ENCODE data around the gene TINAGL1. TPM values are rescaled to one million over a fixed set of nuclear protein-coding genes. Genes with fewer than 3 reads are reported as not detected.

TINAGL1 gene
- total RNA-seq, 1 experiment from 2014 or later = 2.5 TPM

DNA sequence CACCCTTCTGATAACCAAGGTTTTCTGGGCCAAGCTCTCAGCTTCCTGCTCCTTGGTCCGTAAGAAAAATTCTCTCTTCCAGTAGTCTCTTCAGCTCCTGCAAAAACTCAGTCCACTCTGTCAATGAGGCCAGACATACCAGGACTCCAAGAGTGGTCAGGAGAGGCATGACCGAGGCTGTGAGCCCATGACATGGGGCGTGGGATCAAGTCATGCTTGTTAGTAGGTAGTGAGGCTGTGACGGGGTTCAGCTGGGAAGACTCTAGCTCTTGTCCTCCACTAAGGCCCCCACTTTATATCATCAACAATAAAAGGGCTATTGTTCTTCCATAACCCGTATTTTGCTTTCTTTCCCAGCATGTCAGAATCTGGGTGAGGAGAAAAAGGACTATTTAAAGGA, 31.0 kb downstream of the TINAGL1 start:
- TF ChIP-seq, protein P1, sequence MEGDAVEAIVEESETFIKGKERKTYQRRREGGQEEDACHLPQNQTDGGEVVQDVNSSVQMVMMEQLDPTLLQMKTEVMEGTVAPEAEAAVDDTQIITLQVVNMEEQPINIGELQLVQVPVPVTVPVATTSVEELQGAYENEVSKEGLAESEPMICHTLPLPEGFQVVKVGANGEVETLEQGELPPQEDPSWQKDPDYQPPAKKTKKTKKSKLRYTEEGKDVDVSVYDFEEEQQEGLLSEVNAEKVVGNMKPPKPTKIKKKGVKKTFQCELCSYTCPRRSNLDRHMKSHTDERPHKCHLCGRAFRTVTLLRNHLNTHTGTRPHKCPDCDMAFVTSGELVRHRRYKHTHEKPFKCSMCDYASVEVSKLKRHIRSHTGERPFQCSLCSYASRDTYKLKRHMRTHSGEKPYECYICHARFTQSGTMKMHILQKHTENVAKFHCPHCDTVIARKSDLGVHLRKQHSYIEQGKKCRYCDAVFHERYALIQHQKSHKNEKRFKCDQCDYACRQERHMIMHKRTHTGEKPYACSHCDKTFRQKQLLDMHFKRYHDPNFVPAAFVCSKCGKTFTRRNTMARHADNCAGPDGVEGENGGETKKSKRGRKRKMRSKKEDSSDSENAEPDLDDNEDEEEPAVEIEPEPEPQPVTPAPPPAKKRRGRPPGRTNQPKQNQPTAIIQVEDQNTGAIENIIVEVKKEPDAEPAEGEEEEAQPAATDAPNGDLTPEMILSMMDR (conservative IDR thresholded peaks at IDR 0.05) = no peak
- H2BK15ac ChIP-seq (ENCODE audit: low read depth, low read length) = no peak overlapping the region
- H3K23me2 ChIP-seq (ENCODE audit: insufficient read length, low read depth, low read length, poor library complexity, severe bottlenecking) = no peaks in the 10 kb centered on the region
- no peak overlapping the region for H3K14ac ChIP-seq (ENCODE audit: insufficient read depth, low read length)
- no peak overlapping the region for H4K91ac ChIP-seq (ENCODE audit: insufficient read length, low read depth, low read length)
- no peaks in the 10 kb centered on the region for H3K79me2 ChIP-seq (ENCODE audit: insufficient read depth, low read length)
- H3K79me1 ChIP-seq (ENCODE audit: insufficient read depth, low read depth, low read length, poor library complexity, severe bottlenecking) = no peaks in the 10 kb centered on the region
- Mint-ChIP-seq H3K4me3 (no peak overlapping the region), H3K36me3 (ENCODE audit: insufficient read depth in 1 of 3, low read depth in 3 of 3) (no peaks in the 10 kb centered on the region), H3K27me3 (ENCODE audit: low read depth) (peaks cover 2% of the 10 kb centered on the region; the same call in 1 of the 2 replicates), H3K4me1 (no peaks in the 10 kb centered on the region), H3K27ac (no peak overlapping the region; a peak in 1 of 7 replicates), H3K9me3 (no peaks in the 10 kb centered on the region)
- WGBS (ENCODE audit: extremely low coverage, insufficient read length, low lambda C conversion rate) = no CpG with 5 or more reads among the region's 5 CpGs
- no peak overlapping the region for H3K27ac ChIP-seq (ENCODE audit: insufficient read length, low read depth, low read length)
- H4K8ac ChIP-seq (replicated peaks; ENCODE audit: insufficient read length, low read depth, low read length) = no peak overlapping the region
- H3K4ac ChIP-seq (ENCODE audit: low read depth, low read length) = no peak overlapping the region
- no peak overlapping the region for H3K56ac ChIP-seq (ENCODE audit: insufficient read length, low read depth, low read length)
- no peak overlapping the region for H3T11ph ChIP-seq (ENCODE audit: low read length)
- H2BK5ac ChIP-seq (ENCODE audit: insufficient read length, low read length) = no peak overlapping the region
- H2AK5ac ChIP-seq (ENCODE audit: insufficient read length, low read length) = no peak overlapping the region
- no peak overlapping the region for H2BK120ac ChIP-seq (ENCODE audit: low read depth, low read length, poor library complexity, severe bottlenecking)
- no peaks in the 10 kb centered on the region for H3K27me3 ChIP-seq (ENCODE audit: insufficient read depth, low read length)
- H2BK20ac ChIP-seq (ENCODE audit: low read depth, low read length, poor library complexity, severe bottlenecking) = no peak overlapping the region
- no peak overlapping the region for H2AFZ ChIP-seq (ENCODE audit: low read length)
- H4K20me1 ChIP-seq (ENCODE audit: control insufficient read depth, insufficient read depth, insufficient read length) = no peaks in the 10 kb centered on the region
- no peak overlapping the region for H3K23ac ChIP-seq (ENCODE audit: insufficient read length, low read depth, low read length)
- no peaks in the 10 kb centered on the region for H3K4me1 ChIP-seq (ENCODE audit: insufficient read depth, low read length)
- H4K5ac ChIP-seq (ENCODE audit: insufficient read length, low read depth, low read length) = no peak overlapping the region
- no peak overlapping the region for H3K18ac ChIP-seq (ENCODE audit: insufficient read length, low read depth, low read length)
- H2BK12ac ChIP-seq (ENCODE audit: insufficient read length, low read depth, low read length) = no peak overlapping the region
- no peak overlapping the region for H3K9ac ChIP-seq (ENCODE audit: extremely low read depth, insufficient read length, low read length)
- no peak overlapping the region for H3K4me2 ChIP-seq (ENCODE audit: insufficient read depth, insufficient read length, low read length)
- H3K9me3 ChIP-seq (ENCODE audit: control insufficient read depth, low read depth, low read length) = no peaks in the 10 kb centered on the region
- no peak for DNase-seq

Data from H9 (cell line).